Measurements from ENCODE around the gene AGFG2.

Gene AGFG2

DNA sequence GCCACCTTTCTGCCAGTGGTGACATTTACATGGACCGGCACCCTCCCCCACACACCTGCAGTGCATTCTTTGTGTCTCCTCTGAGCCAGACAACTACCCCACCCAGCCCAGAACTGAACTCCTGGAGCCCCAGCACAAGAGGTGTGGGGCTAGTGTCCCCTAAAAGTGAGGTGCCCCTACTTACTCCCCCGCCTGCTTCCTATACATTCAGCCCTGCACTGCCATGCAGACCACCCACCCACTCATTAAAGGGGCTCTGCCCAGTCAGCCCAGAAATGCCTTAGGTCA is 32.8 kb downstream of the AGFG2 start:
- DNase-seq (ENCODE audit: low read depth) = no peak

DNA sequence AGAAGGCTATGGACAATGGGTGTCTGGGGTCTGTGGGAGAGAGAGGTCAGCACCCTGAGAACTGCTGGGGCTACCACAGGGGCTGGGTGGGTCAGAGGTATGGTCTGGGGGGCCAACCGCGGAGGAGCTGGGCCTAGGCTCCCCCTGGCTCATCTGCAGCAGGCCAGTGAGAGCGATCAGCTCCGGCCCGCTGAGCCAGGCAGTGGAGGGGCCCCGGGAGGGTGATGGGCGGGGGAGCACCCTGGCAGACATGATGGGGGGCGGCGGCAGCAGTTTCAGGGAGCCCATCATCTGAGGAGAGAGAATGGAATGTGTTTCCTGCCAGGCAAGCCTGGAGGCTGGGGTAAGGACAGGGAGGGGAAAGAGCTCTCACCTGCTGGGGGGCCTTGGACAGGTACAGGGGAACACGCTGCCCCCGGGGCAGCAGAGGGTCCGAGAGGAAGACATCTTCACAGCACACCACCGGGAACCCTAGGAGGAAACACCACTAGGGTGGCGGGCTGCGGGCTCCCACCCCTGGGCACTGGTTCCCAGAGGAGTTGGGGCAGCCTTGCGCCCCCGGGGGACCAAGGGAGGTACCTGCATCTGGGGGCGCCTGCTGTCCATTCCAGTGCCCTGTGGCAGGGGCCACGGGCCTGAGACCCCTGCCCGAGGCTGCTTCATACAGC is 33.4 kb downstream of the AGFG2 start:
- TF ChIP-seq, protein P1, sequence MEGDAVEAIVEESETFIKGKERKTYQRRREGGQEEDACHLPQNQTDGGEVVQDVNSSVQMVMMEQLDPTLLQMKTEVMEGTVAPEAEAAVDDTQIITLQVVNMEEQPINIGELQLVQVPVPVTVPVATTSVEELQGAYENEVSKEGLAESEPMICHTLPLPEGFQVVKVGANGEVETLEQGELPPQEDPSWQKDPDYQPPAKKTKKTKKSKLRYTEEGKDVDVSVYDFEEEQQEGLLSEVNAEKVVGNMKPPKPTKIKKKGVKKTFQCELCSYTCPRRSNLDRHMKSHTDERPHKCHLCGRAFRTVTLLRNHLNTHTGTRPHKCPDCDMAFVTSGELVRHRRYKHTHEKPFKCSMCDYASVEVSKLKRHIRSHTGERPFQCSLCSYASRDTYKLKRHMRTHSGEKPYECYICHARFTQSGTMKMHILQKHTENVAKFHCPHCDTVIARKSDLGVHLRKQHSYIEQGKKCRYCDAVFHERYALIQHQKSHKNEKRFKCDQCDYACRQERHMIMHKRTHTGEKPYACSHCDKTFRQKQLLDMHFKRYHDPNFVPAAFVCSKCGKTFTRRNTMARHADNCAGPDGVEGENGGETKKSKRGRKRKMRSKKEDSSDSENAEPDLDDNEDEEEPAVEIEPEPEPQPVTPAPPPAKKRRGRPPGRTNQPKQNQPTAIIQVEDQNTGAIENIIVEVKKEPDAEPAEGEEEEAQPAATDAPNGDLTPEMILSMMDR (IDR thresholded peaks at IDR 0.05; ENCODE audit: insufficient read depth, low read depth, low read length, missing control alignments) = no peak
- no peak for DNase-seq (ENCODE audit: low read depth)
- H3K4me3 ChIP-seq (ENCODE audit: low read length) = no peak overlapping the region

More for the DNA sequence above, 32.8 kb downstream of the AGFG2 start:
- TF ChIP-seq, protein P1 (IDR thresholded peaks at IDR 0.05; ENCODE audit: insufficient read depth, low read depth, low read length, missing control alignments) = no peak
- H3K4me3 ChIP-seq (ENCODE audit: low read length) = no peak overlapping the region

DNA sequence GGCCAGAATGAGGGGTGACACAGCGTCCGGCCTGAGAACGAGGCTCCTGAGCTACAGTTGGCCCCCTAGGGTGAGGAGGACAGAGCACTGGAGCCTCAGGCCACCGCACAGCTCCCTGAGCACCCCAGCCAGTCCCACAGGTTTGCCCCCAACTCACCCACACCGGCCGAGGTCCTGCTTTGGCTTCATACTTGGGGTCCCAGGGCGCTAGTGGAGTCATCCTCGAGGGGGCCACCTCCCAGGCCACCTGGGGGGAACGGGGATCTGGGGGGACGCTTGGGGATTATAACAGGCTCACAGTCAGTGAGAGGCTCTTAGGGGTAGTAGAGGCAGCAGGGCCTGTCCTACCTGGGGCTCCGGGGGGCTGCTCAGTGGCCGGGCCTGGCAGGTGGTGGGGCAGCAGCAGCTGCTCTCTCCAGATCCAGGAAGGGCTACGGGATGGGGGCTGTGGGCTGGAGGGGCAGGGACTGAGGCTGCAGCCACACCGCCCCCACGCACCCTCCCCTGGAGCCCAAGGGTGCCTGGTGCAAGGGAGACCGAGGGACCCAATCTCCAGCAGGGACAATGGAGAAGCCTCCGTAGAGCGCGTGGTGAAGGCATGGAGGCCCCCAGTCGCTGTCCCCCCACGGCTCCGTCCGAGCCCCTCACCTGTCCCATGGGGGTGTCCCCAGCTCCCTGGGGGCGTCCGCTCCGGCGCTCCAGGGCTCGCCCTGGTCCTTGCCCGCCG is 34.1 kb downstream of the AGFG2 start:
- DNase-seq (ENCODE audit: low read depth) = no peak
- TF ChIP-seq, protein P1 (IDR thresholded peaks at IDR 0.05; ENCODE audit: insufficient read depth, low read depth, low read length, missing control alignments) = no peak
- no peak overlapping the region for H3K4me3 ChIP-seq (ENCODE audit: low read length)

DNA sequence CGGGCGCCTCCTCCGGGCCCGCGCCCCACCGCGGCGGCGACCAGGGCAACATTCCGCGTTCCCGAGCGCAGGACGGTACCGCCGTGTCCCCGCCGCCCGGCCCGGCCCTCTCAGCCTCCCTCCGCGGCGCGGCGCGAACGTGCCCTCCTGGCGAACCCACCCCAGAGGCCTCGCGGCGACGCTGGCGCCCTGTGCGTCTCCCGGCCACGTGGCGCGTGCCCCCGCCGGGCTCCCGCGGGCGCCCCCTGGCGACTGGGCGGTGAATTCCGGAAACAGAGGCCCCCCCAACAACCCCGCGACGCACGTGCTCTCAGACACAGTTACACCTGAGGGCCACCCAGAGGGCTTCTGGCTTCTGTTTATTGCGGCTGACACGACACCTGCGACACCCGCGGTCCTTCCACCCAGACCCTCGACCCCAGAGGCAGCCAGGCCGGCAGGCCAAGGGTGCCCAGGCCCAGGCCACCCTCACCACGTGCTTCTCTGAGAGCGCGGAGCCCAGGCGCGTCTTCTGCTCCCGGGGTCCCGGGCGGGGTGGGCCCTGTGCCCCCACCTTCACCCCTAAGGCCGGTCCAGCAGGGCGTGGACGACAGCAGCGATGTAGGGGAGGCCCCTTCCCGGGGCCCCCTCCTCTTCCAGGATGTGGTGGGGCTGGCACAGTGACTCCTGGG is 34.8 kb downstream of the AGFG2 start, which contains the start of gene SAP25:
Gene SAP25 (minus strand): TSS at position 210 of the 671 bp plus-strand sequence. CDS start 158 bp downstream, at position 52.
- no peak within 1 kb of the TSS for H3K4me3 ChIP-seq (ENCODE audit: low read length)
- TF ChIP-seq, protein P1 (IDR thresholded peaks at IDR 0.05; ENCODE audit: insufficient read depth, low read depth, low read length, missing control alignments) = peak; percentile 10
- DNase-seq (ENCODE audit: low read depth) = no peak

DNA sequence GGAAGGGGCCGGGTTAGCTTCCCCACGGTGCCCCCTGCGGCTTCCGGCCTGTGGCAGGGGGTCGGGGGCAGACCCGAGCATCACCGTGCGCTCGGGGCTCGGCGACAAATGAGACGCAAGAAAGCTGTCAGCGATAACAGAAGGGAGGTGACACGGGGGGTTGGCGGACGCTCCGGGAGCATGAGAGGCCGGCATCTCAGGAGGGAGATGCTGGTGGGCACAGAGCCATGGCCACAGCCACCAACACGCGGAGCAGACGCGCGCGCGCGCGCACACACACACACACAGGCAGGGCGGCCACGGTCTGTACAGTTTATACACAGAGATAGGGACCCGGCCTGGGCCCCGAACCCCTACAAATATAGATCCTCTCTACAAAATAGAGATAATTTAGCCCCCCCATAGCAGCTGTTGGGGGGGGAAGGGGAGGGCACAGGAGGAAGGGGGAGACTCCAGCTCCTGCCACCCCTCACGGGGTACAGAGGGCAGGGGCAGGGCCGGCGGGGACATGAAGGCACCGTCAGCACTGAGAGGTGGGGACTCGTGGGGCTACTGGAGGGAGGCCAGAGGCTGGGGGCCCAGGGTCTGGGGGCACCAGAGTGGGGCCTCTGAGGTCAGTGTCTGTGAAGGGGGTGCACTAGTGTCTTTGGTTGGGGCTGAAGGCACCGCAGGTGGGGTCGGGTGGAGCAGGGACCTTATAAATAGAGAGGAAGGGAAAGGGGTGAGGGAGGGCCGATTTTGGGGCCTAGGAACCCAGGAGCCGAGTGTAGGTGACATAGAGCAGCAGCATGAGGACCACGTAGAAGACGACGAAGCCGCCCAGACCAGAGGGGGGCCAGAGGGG is 35.6 kb downstream of the AGFG2 start:
- H3K4me3 ChIP-seq (ENCODE audit: low read length) = no peak overlapping the region
- DNase-seq (ENCODE audit: low read depth) = no peak
- TF ChIP-seq, protein P1 (IDR thresholded peaks at IDR 0.05; ENCODE audit: insufficient read depth, low read depth, low read length, missing control alignments) = no peak

DNA sequence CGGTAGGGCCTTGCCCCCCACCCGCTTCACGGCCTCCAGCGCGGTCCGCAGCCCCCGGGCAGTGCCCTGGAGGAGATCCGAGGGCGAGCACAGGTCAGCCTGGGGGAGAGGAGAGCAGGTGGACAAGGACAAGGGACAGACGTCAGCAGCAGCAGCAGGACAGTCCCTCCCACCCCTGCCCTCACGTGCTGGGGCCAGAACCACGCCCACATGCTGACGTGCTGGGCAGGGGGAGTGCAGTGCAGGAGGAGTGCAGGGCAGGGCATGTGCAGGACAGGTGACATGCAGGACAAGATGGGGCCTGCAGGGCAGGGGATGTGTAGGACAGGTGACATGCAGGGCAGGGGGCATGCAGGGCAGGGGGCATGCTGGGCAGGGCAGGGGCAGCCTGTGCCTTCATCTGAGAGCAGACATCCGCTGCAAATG is 36.2 kb downstream of the AGFG2 start:
- no peak for DNase-seq (ENCODE audit: low read depth)
- H3K4me3 ChIP-seq (ENCODE audit: low read length) = no peak overlapping the region
- TF ChIP-seq, protein P1 (IDR thresholded peaks at IDR 0.05; ENCODE audit: insufficient read depth, low read depth, low read length, missing control alignments) = no peak
